Loucy (cell line): ENCODE measurements around the gene GNAO1.

Experiments used
- H2AFZ ChIP-seq: fragments of 200-600 bp; sonication (generic); 2 replicates; pipeline ENCODE4 v1.6.0; 2016; ENCODE audit warnings: antibody characterized with exemption, mild to moderate bottlenecking, low read length, moderate library complexity
- H3F3A ChIP-seq: fragments of 200-600 bp; 2 replicates; pipeline ENCODE4 v1.6.0; 2016; ENCODE audit warnings: antibody characterized with exemption, low read depth, mild to moderate bottlenecking
- H3K27me3 ChIP-seq: fragments of 200-600 bp; sonication (generic); 2 replicates; pipeline ENCODE4 v1.6.1; 2014; ENCODE audit warnings: low read length, mild to moderate bottlenecking; ENCODE audit not compliant: insufficient read depth, poor library complexity, severe bottlenecking
- H3K36me3 ChIP-seq: fragments of 200-600 bp; sonication (generic); 2 replicates; pipeline ENCODE4 v1.6.1; 2016; ENCODE audit warnings: low read length; ENCODE audit not compliant: insufficient read depth
- H3K4me1 ChIP-seq: fragments of 200-600 bp; sonication (generic); 2 replicates; pipeline ENCODE4 v1.5.1; 2014; ENCODE audit warnings: low read length, mild to moderate bottlenecking; ENCODE audit not compliant: insufficient read depth, poor library complexity, severe bottlenecking
- H3K4me2 ChIP-seq: fragments of 200-600 bp; sonication (generic); 2 replicates; pipeline ENCODE4 v1.6.0; 2014; ENCODE audit warnings: antibody characterized with exemption, low read length, low read depth, mild to moderate bottlenecking; ENCODE audit not compliant: poor library complexity, severe bottlenecking
- H3K4me3 ChIP-seq: fragments of 200-600 bp; sonication (generic); 2 replicates; pipeline ENCODE4 v1.5.1; 2014; ENCODE audit warnings: low read length, mild to moderate bottlenecking, mixed read lengths; ENCODE audit not compliant: poor library complexity, severe bottlenecking
- H3K79me2 ChIP-seq: fragments of 200-600 bp; sonication (generic); 2 replicates; pipeline ENCODE4 v1.6.1; 2014; ENCODE audit warnings: low read length; ENCODE audit not compliant: insufficient read depth
- H3K9ac ChIP-seq: fragments of 200-600 bp; sonication (generic); 2 replicates; pipeline ENCODE4 v1.6.0; 2014; ENCODE audit warnings: mild to moderate bottlenecking, low read depth, low read length, moderate library complexity; ENCODE audit not compliant: poor library complexity, severe bottlenecking
- H3K9me2 ChIP-seq: fragments of 200-600 bp; sonication (generic); replicated peaks from 2 replicates; pipeline ENCODE4 v1.6.1; 2016; ENCODE audit warnings: low read depth, low read length, mixed read lengths
- H3K9me3 ChIP-seq: fragments of 200-600 bp; sonication (generic); 2 replicates; pipeline ENCODE4 v1.6.1; 2014; ENCODE audit warnings: mild to moderate bottlenecking, antibody characterized with exemption, low read length, low read depth; ENCODE audit not compliant: insufficient read depth
- H4K20me1 ChIP-seq: fragments of 200-600 bp; sonication (generic); 2 replicates; pipeline ENCODE4 v1.6.0; 2014; ENCODE audit warnings: antibody characterized with exemption, low read length, mild to moderate bottlenecking; ENCODE audit not compliant: insufficient read depth, poor library complexity, severe bottlenecking
- CTCF ChIP-seq: fragments of 200-600 bp; sonication (generic); conservative IDR thresholded peaks from 2 replicates; pipeline ENCODE4 v1.5.1; 2014; ENCODE audit warnings: mild to moderate bottlenecking, antibody characterized with exemption, low read length
- EZH2phosphoT487 ChIP-seq: fragments of 200-600 bp; IDR thresholded peaks from 2 replicates; pipeline ENCODE4 v1.6.1; 2018; ENCODE audit warnings: antibody characterized with exemption, mild to moderate bottlenecking, moderate library complexity, borderline replicate concordance

GNAO1 gene

DNA sequence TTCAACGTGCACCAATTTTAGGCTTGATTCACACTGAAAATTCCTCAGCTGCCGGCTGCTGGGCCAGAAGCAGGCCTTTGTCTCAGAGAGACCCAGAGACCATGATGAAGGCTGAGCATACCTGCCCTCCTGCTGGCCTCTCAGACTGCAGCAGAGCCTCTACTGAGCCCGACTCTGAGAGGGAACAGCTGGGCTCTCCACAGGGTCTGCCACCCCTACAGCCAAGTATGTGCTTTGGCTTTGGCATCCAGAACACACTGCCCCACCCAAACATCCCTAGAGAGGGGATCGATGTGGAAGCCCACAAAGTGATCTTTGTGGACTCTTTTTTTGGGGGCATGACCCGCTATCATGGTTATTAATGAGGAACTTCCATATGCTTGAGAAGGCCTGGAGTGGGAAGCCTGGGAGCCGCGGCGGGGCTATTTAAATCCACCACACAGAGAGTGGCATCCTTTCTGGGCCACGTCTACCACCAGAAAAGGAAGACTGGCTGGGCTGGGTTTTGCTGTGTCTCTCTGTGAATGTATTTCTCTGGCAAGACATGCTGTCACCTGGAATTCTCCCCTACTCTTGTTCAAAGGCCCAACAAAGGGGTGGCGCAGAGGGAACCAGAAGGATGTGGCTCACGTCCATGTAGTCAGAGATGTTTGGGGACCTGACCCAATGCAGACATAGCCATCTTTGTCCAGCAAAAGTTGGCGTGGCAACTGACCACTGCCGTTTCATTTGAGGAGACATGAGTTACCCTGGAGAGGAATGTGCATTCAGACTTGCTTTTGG lies 69.3 kb downstream of the GNAO1 start:
- Histone ChIP-seq H4K20me1 (no peaks in the 10 kb centered on the region), H3K4me3 (no peak overlapping the region), H3K4me1 (peaks cover 39% of the 10 kb centered on the region), H3K36me3 (no peaks in the 10 kb centered on the region), H3K27me3 (no peaks in the 10 kb centered on the region), H2AFZ (no peak overlapping the region), H3K9me3 (no peaks in the 10 kb centered on the region), H3K9me2 (no peaks in the 10 kb centered on the region), H3K9ac (no peak overlapping the region), H3K4me2 (no peak overlapping the region), H3K79me2 (no peaks in the 10 kb centered on the region), H3F3A (no peaks in the 10 kb centered on the region)
- TF ChIP-seq CTCF = no peak
- no peak for TF ChIP-seq EZH2phosphoT487

- Histone ChIP-seq H3F3A (no peaks in the 10 kb centered on the region), H3K4me2 (peak overlapping the region; percentile 67), H3K9ac (peak overlapping the region; percentile 10), H3K4me3 (peak overlapping the region; percentile 51), H3K4me1 (peaks cover 39% of the 10 kb centered on the region), H3K79me2 (no peaks in the 10 kb centered on the region), H3K9me3 (no peaks in the 10 kb centered on the region), H3K27me3 (no peaks in the 10 kb centered on the region), H3K36me3 (no peaks in the 10 kb centered on the region), H2AFZ (no peak overlapping the region), H3K9me2 (no peaks in the 10 kb centered on the region), H4K20me1 (no peaks in the 10 kb centered on the region)
- TF ChIP-seq EZH2phosphoT487 = no peak
- no peak for TF ChIP-seq CTCF
Measured at GRCh38 chr16:56261656-56262055, 70.4 kb downstream of the GNAO1 start.

- Histone ChIP-seq H3K4me2 (peak overlapping the region; percentile 67), H3K79me2 (no peaks in the 10 kb centered on the region), H3K4me1 (peaks cover 39% of the 10 kb centered on the region), H3K36me3 (no peaks in the 10 kb centered on the region), H3K9me2 (no peaks in the 10 kb centered on the region), H3K4me3 (peak overlapping the region; percentile 51), H4K20me1 (no peaks in the 10 kb centered on the region), H3F3A (no peaks in the 10 kb centered on the region), H3K9me3 (no peaks in the 10 kb centered on the region), H3K27me3 (no peaks in the 10 kb centered on the region), H2AFZ (peak overlapping the region; percentile 48), H3K9ac (peak overlapping the region; percentile 10)
- no peak for TF ChIP-seq EZH2phosphoT487
- no peak for TF ChIP-seq CTCF
Measured at GRCh38 chr16:56262148-56262547, 70.9 kb downstream of the GNAO1 start.
